HG03045 (cell line): ENCODE results near the gene SLC16A5.
A peak's percentile ranks its signal among the peaks of the same experiment; 100 is the strongest.

Experiments
- ATAC-seq: cut with Tn5 transposase; IDR thresholded peaks from one replicate; pipeline ENCODE4 v1.9.1; 2021; ENCODE audit warnings: mild to moderate bottlenecking, moderate library complexity; ENCODE audit not compliant: unreplicated experiment

SLC16A5 gene

GRCh38 chr17:75084039-75084660 is 3.6 kb upstream of the SLC16A5 start:
- ATAC-seq, result no peak

- no peak for ATAC-seq
These were observed 1.1 kb upstream of the SLC16A5 start for GRCh38 chr17:75086496-75087181.

GRCh38 chr17:75087182-75087557 is 584 bp upstream of the SLC16A5 start:
- ATAC-seq, result peak; percentile 4

- peak; percentile 7 for ATAC-seq
These were observed 987 bp downstream of the SLC16A5 start for GRCh38 chr17:75088465-75089417.

GRCh38 chr17:75090871-75091854 is 3.4 kb downstream of the SLC16A5 start:
- no peak for ATAC-seq

- no peak for ATAC-seq
These were observed 4.1 kb downstream of the SLC16A5 start for GRCh38 chr17:75091855-75092327.

- ATAC-seq, result no peak
These were observed 5.9 kb downstream of the SLC16A5 start for GRCh38 chr17:75093548-75094158.

DNA sequence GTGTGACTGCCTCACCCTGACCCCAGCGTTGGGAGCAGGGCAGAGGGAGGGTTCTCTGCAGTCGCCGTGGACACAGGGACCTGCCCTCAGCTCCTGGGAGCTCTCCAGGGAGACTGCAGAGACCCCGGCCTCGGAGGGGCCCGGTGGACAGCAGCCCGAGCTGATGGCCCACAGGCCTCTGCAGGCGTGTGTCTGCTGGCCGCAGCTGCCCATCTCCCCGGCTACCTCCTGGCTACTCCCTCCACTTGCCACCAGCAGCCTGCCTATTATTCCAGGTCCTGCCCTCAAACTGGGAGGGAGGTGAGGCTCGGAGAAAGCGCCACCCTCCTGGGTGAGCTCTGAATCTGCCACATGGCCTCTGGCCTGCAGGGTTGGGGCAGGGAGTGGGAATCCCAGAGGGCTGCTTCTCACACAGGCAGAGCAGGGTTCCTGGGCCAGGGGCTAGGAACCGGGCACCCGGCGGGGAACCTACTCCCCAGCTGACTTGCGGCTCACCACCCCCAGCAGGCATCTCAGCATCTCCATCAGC is 7.2 kb downstream of the SLC16A5 start:
- no peak for ATAC-seq

DNA sequence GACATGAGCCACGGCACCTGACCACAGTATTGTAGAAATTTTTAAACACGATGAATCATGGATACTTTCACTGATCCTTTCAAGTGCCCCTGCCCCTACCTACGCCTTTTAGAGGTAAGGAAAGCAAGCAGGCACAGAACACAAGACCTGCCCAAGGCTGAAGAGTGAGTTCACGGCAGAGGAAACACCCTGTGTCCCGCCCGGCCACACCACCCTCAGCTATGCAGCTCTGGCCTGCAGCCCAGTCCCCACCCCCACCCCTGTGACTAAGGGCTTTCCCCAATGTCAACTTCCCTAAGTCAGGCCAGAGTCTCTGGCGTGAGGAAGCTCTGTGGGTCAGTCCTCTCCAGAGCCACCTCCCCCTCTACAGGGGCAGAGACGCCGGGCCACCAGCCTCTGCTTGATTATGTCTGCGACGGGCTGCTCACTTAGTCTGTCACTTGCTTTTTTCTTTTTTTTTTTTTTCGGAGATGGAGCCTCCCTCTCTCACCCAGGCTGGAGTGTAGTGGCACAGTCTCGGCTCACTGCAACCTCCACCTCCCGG is 8.4 kb downstream of the SLC16A5 start:
- no peak for ATAC-seq

DNA sequence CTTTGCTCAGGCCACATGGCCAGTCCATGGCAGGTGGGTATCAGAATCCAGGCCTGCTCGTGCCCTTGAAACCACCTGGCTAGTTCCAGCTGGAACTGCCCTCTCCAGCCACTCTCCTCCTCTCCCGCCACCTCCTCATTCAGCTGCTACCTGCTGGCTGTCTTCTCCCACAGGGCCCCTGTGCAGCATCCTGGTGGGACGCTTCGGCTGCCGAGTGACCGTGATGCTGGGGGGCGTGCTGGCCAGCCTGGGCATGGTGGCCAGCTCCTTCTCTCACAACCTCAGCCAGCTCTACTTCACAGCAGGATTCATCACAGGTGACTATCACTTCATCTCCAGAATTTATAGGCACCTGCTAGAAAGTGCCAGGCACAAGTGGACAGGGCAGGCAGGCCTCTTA is 10.1 kb downstream of the SLC16A5 start:
- no peak for ATAC-seq

GRCh38 chr17:75098861-75099260 is 11.1 kb downstream of the SLC16A5 start:
- ATAC-seq, result no peak

- no peak for ATAC-seq
These were observed 12.3 kb downstream of the SLC16A5 start for GRCh38 chr17:75099881-75100595.

DNA sequence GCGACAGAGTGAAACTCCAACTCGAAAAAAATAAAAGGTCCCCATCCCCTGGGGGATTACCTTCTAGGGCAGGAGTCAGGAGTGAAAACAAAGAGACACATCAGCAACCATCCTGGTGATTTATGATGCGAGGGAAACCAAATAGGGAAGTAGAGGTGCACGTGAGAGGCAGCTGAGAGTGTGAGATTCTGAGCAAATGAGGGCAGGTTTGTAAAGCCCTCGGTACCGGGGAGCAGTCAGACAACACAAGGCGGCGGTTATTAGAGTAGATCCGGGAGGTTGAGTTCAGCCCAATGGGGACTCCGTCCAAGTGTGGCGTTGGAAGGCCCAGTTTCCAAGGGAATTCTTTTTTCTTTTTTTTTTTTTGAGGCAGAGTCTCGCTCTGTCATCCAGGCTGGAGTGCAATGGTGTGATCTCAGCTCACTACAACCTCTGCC is 14.6 kb downstream of the SLC16A5 start:
- no peak for ATAC-seq

DNA sequence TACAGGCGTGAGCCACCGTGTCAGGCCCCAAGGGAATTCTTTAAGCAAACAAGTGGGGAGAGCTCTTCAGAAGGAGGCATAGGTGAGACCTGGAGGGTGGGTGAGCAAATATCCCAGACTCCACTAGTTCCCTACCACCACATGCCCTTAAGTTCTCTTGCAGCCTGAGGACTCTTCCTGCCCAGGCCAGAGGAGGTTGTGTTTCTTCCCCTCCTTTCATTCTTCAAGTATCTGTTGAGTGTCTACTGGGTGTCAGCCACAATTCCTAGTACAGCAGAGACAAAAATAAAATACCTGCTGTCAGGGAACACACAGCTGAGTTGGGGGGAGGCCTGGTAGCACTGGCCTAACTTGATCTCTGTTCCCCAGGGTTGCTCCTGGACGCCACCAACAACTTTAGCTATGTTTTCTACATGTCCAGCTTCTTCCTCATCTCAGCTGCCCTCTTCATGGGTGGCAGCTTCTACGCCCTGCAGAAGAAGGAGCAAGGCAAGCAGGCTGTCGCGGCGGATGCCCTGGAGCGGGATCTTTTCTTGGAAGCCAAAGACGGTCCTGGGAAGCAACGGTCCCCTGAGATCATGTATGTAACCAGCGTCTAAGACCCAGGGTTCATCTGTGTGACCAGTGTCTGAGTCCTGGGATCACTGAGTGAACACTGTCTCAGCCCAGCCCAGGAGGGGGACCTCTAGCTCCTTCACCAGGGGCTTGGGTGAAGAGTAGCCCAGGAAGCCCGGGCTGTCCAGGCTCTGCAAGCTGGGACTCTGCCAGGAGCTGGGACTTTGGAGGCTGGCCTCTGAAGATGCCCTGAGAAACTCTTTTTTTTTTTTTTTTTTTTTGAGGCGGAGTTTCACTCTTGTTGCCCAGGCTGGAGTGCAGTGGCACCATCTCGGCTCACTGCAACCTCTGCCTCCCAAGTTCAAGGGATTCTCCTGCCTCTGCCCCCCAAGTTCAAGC is 16.1 kb downstream of the SLC16A5 start:
- no peak for ATAC-seq

- ATAC-seq, result no peak
These were observed 17.6 kb downstream of the SLC16A5 start for GRCh38 chr17:75105126-75106080.

DNA sequence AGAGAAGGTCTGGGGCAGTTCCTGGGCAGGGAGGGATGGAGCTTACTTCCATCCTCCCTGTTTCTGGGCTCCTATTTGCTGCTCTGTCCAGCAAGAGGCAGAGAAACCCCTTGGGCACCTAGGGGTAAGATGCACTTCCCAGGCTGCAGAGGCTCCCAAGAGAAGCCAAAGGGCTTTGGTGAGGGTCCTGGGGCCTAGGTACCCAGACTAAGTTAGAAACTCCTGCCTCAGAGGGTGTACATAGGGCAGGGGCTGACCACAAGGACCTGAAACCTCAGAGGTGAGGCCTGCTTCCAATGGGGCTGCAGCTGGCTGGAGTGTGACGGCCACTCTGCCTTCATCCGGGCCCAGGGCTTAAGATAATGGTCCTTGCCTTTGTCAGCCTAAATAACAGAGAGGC is 20.4 kb downstream of the SLC16A5 start:
- no peak for ATAC-seq

DNA sequence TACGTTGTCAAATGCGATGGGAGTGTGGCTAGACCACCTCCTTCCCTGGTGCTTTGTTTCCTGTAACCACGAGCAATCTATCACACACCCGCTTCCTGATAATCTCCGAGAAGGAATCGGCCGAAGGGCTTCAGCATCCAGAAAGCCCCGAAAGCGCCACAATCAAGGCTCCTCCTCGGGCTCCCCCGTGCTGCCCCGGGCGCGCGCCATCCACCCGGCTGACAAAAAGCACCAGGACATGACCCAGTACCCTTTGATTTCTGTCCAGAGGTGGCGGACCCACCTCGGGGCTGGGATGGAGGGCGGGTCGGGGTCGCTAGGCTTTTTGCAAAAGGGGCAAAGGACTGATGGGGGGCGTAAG is 21.3 kb downstream of the SLC16A5 start:
- ATAC-seq, result no peak
